HepG2 (cell line): ENCODE results near the gene ABCB6.

Experiments used
- DDIT3 ChIP-seq: sonication (generic); formaldehyde crosslinking; IDR thresholded peaks from 2 replicates; pipeline ENCODE4 v1.4.0; 2020; ENCODE audit warnings: mild to moderate bottlenecking, missing genetic modification reagents
- NFE2L1 ChIP-seq: sonication (generic); formaldehyde crosslinking; IDR thresholded peaks from 2 replicates; pipeline ENCODE4 v1.4.0; 2020; ENCODE audit warnings: missing genetic modification reagents, mild to moderate bottlenecking, borderline replicate concordance

GRCh38 chr2:219228041-219228910, 9.5 kb upstream of the ABCB6 start:
- TF ChIP-seq NFE2L1 (CRISPR knock-in tag): no peak
- no peak for TF ChIP-seq DDIT3 (CRISPR knock-in tag)
